Kidney epithelial cell (primary cell): Measurements from ENCODE around the gene MMUT. TPM values are rescaled to one million over a fixed set of nuclear protein-coding genes. Genes with fewer than 3 reads are reported as not detected.

Experiments
- DNase-seq: peaks from one replicate; pipeline ENCODE4 v3.0.0-alpha.2; 2010; ENCODE audit warnings: low read depth
- H3K27me3 ChIP-seq: 2 replicates; pipeline ENCODE4 v1.6.0; 2011; ENCODE audit warnings: low read length; ENCODE audit not compliant: control insufficient read depth, insufficient read depth
- H3K36me3 ChIP-seq: 2 replicates; pipeline ENCODE4 v1.5.1; 2011; ENCODE audit warnings: low read length; ENCODE audit not compliant: control insufficient read depth, insufficient read depth
- H3K4me3 ChIP-seq: 2 replicates; pipeline ENCODE4 v1.5.1; 2011; ENCODE audit warnings: low read depth, mild to moderate bottlenecking, control low read depth, low read length
- total RNA-seq: library from RNA; depleted of rRNA; stranded (reverse); fragments of >200 nt; gene quantifications from 2 replicates; pipeline ENCODE4 v1.2.3, GENCODE V29; 2015
- TF ChIP-seq, protein P1 (sequence below): IDR thresholded peaks from 2 replicates; pipeline ENCODE4 v1.5.1; 2011; ENCODE audit warnings: mild to moderate bottlenecking, moderate library complexity, low read length, control low read depth, inconsistent platforms; ENCODE audit not compliant: insufficient read depth, poor library complexity, severe bottlenecking

Gene MMUT
- total RNA-seq, 1 donor from 2014 or later: 13.0 TPM

DNA sequence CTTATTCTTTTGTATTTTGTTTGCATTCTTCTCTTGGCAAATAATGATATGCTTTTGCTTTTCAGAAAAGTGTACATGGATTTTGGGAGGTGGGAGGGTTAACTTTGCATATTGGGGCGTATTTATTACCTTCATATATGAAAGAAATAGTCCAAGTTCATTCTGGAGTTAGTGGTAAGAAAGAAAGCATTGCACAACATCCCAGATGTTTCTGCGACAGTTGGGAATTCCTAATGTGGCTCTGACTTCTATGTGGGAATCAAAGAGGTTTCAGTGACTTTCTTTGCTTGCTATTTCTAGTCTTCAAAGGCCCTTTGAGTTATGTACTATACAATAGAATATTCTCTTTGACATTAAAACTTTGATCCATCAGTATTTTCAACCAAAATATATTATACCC, 78.1 kb downstream of the MMUT start:
- Histone ChIP-seq H3K27me3 (no peaks in the 10 kb centered on the region), H3K4me3 (no peak overlapping the region), H3K36me3 (no peaks in the 10 kb centered on the region)
- no peak for DNase-seq
- TF ChIP-seq, protein P1, sequence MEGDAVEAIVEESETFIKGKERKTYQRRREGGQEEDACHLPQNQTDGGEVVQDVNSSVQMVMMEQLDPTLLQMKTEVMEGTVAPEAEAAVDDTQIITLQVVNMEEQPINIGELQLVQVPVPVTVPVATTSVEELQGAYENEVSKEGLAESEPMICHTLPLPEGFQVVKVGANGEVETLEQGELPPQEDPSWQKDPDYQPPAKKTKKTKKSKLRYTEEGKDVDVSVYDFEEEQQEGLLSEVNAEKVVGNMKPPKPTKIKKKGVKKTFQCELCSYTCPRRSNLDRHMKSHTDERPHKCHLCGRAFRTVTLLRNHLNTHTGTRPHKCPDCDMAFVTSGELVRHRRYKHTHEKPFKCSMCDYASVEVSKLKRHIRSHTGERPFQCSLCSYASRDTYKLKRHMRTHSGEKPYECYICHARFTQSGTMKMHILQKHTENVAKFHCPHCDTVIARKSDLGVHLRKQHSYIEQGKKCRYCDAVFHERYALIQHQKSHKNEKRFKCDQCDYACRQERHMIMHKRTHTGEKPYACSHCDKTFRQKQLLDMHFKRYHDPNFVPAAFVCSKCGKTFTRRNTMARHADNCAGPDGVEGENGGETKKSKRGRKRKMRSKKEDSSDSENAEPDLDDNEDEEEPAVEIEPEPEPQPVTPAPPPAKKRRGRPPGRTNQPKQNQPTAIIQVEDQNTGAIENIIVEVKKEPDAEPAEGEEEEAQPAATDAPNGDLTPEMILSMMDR: no peak

Other genes starting within 250 kb of the MMUT start
- 3.3 and 10.5 TPM in 2 replicates for gene CENPQ, start 117 bp upstream of the MMUT start, total RNA-seq
- gene GLYATL3, start 36.7 kb upstream of the MMUT start, total RNA-seq: not detected in 2 replicates
- gene C6orf141, start 87.4 kb upstream of the MMUT start, total RNA-seq: 3.7 and 6.5 TPM in 2 replicates
- gene RHAG, start 173.6 kb upstream of the MMUT start, total RNA-seq: not detected in 2 replicates